Esophagus squamous epithelium (tissue), 5 donors: ENCODE measurements around the gene SACS. TPM values are rescaled to one million over a fixed set of nuclear protein-coding genes. Genes with fewer than 3 reads are reported as not detected.
A peak's percentile ranks its signal among the peaks of the same experiment; 100 is the strongest.

Experiments used
- DNase-seq: peaks from one replicate; lab custom pipeline; 2025; lab: John Stamatoyannopoulos, UW
- H3K27ac ChIP-seq, 4 donors: fragments of 200-600 bp; sonication (generic); one replicate each; pipeline ENCODE4 v1.5.1; 2016 to 2019; ENCODE audit warnings: mild to moderate bottlenecking in 1 of 4
- H3K27me3 ChIP-seq, 4 donors: fragments of 200-600 bp; sonication (generic); 1 replicate in 3 of 4; 2 replicates in 1 of 4; pipeline versions ENCODE4 v1.5.1 to v1.6.0; 2017 to 2021; ENCODE audit warnings: antibody characterized with exemption in 1 of 4
- H3K36me3 ChIP-seq, 3 donors: fragments of 200-600 bp; sonication (generic); one replicate each; pipeline ENCODE4 v1.5.1; 2016 to 2019
- H3K4me1 ChIP-seq, 3 donors: fragments of 200-600 bp; sonication (generic); one replicate each; pipeline ENCODE4 v1.5.1; 2017 to 2019
- H3K4me3 ChIP-seq, 4 donors: fragments of 200-600 bp; sonication (generic); 1 replicate in 3 of 4; 2 replicates in 1 of 4; pipeline ENCODE4 v1.5.1; 2016 to 2019; ENCODE audit warnings: mild to moderate bottlenecking in 2 of 4, moderate library complexity in 1 of 4
- H3K9me3 ChIP-seq, 3 donors: fragments of 200-600 bp; sonication (generic); one replicate each; pipeline ENCODE4 v1.5.1; 2016 to 2019
- CTCF ChIP-seq, 6 experiments: fragments of 450-650 bp in 4 of 6; fragments of 200-600 bp in 2 of 6; sonication (generic) in 2 of 6; IDR thresholded peaks; one replicate each; pipeline ENCODE4 v1.5.1; 2016 to 2019; ENCODE audit warnings: antibody characterized with exemption in 6 of 6, mild to moderate bottlenecking in 4 of 6, moderate library complexity in 4 of 6
- POLR2A ChIP-seq, 4 donors: fragments of 450-650 bp; IDR thresholded peaks; one replicate each; pipeline ENCODE4 v1.6.1; 2017; ENCODE audit warnings: antibody characterized with exemption in 4 of 4, mild to moderate bottlenecking in 4 of 4, moderate library complexity in 3 of 4
- WGBS, 2 donors: methylation state at CpG; one replicate each; pipeline ENCODE4 v1.1.5; 2018; 5-methylcytosine and 5-hydroxymethylcytosine counted together
- intact Hi-C: fragments of 100-400 bp; cut with DNase I; formaldehyde crosslinking; loops from one replicate; pipeline ENCODE4 v1.15.0; 2022
- total RNA-seq, 4 donors: library from RNA; depleted of rRNA; stranded (reverse); fragments of >200 nt; gene quantifications; one replicate each; pipeline ENCODE4 v1.1.0, GENCODE V29; 2016
- donor health status: DM: yes; HTN: yes; CAD: no.

Gene SACS
- total RNA-seq, 4 donors from 2014 or later, result 3.0 to 14.5 (median 10.6) TPM

GRCh38 chr13:23348262-23349127 is 85.0 kb downstream of the SACS start:
- no peak for TF ChIP-seq POLR2A (IDR thresholded peaks at IDR 0.05)
- no peak for TF ChIP-seq CTCF (IDR thresholded peaks at IDR 0.05)
- Histone ChIP-seq H3K9me3 (no peaks in the 10 kb centered on the region), H3K4me3 (no peak overlapping the region), H3K4me1 (peaks cover 0 to 20% (median 0%) of the 10 kb centered on the region in 3 donors), H3K36me3 (peaks cover 0 to 54% (median 0%) of the 10 kb centered on the region in 3 donors), H3K27ac (peak overlapping the region in 3 of 4 donors; percentile 27 to 42 (median 36)), H3K27me3 (no peaks in the 10 kb centered on the region)
- DNase-seq, result no peak
- intact Hi-C loops, result no loop called here
- 78 to 80% methylated on average over 4 of the region's 4 CpGs for WGBS, 2 donors

GRCh38 chr13:23347601-23348000 is 85.9 kb downstream of the SACS start:
- Histone ChIP-seq H3K9me3 (no peaks in the 10 kb centered on the region), H3K4me1 (peaks cover 0 to 20% (median 0%) of the 10 kb centered on the region in 3 donors), H3K27ac (peak overlapping the region in 2 of 4 donors; percentile 3 to 36), H3K27me3 (no peaks in the 10 kb centered on the region), H3K4me3 (no peak overlapping the region), H3K36me3 (peaks cover 0 to 48% (median 0%) of the 10 kb centered on the region in 3 donors)
- no peak for DNase-seq
- intact Hi-C loops, result no loop called here
- TF ChIP-seq CTCF (IDR thresholded peaks at IDR 0.05), result no peak
- TF ChIP-seq POLR2A (IDR thresholded peaks at IDR 0.05), result no peak
- 94 to 100% methylated on average over 1 of the region's 1 CpG for WGBS, 2 donors

- Histone ChIP-seq H3K27me3 (no peaks in the 10 kb centered on the region), H3K4me1 (peaks cover 0 to 17% (median 0%) of the 10 kb centered on the region in 3 donors), H3K4me3 (no peak overlapping the region), H3K27ac (peak overlapping the region in 2 of 4 donors; percentile 20 to 22), H3K9me3 (no peaks in the 10 kb centered on the region), H3K36me3 (peaks cover 0 to 48% (median 0%) of the 10 kb centered on the region in 3 donors)
- TF ChIP-seq CTCF (IDR thresholded peaks at IDR 0.05) (no peak), POLR2A (IDR thresholded peaks at IDR 0.05) (no peak)
- DNase-seq, result no peak
- intact Hi-C loops, result no loop called here
- WGBS, 2 donors, result 81% methylated on average over 4 of the region's 4 CpGs
Observed at GRCh38 chr13:23344931-23345595, 88.4 kb downstream of the SACS start.

GRCh38 chr13:23339225-23339624 is 94.3 kb downstream of the SACS start:
- no peaks in the 10 kb centered on the region for H3K27me3 ChIP-seq
- no peak overlapping the region for H3K27ac ChIP-seq
- H3K4me1 ChIP-seq, result no peaks in the 10 kb centered on the region
- intact Hi-C loops, result no loop called here
- H3K9me3 ChIP-seq, result peaks cover 0 to 30% (median 10%) of the 10 kb centered on the region in 3 donors
- 100% methylated on average over 1 of the region's 1 CpG for WGBS, 2 donors
- peaks cover 0 to 19% (median 0%) of the 10 kb centered on the region in 3 donors for H3K36me3 ChIP-seq
- TF ChIP-seq POLR2A (IDR thresholded peaks at IDR 0.05), result no peak
- no peak for TF ChIP-seq CTCF (IDR thresholded peaks at IDR 0.05)
- H3K4me3 ChIP-seq, result no peak overlapping the region
- no peak for DNase-seq

GRCh38 chr13:23330356-23330755 is 103.1 kb downstream of the SACS start:
- intact Hi-C loops, result no loop called here
- 62 to 79% methylated on average over 6 of the region's 6 CpGs for WGBS, 2 donors
- Histone ChIP-seq H3K9me3 (peaks cover 0 to 19% (median 3%) of the 10 kb centered on the region in 3 donors), H3K4me3 (no peak overlapping the region), H3K36me3 (no peaks in the 10 kb centered on the region), H3K27ac (no peak overlapping the region), H3K27me3 (no peaks in the 10 kb centered on the region), H3K4me1 (peaks cover 0 to 5% (median 0%) of the 10 kb centered on the region in 3 donors)
- TF ChIP-seq POLR2A (IDR thresholded peaks at IDR 0.05) (no peak), CTCF (IDR thresholded peaks at IDR 0.05) (no peak)
- DNase-seq, result no peak
